HG03565 (cell line): Measurements from ENCODE around the gene TNFRSF1B.

Experiments used
- ATAC-seq: cut with Tn5 transposase; IDR thresholded peaks from one replicate; pipeline ENCODE4 v1.9.1; 2021; ENCODE audit warnings: mild to moderate bottlenecking, moderate library complexity; ENCODE audit not compliant: unreplicated experiment

Gene TNFRSF1B

DNA sequence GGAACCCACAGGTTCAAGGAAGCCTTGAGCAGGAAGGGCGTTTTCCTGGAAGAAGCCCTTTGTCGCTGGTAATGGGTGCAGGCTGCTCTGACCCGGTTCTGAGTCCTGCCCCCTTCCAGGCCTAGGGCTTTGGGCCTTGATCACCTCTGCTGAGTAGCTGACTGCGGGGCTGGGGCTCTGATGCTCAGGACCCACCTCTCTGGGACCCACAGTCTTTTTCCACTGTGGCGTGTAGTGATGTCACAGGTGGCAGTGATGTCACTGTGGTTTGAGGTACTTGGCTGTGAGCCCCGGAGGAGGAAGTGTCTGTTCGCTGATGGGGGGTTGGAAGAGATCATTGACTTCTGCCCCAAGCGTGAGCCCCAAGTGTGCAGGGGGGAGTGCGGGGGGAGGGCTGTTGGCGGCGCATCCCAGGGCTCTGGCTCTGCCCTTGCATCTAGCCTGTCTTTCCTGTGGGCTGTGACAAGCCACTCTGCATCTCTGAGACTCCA is 6.9 kb downstream of the TNFRSF1B start:
- ATAC-seq, result no peak

DNA sequence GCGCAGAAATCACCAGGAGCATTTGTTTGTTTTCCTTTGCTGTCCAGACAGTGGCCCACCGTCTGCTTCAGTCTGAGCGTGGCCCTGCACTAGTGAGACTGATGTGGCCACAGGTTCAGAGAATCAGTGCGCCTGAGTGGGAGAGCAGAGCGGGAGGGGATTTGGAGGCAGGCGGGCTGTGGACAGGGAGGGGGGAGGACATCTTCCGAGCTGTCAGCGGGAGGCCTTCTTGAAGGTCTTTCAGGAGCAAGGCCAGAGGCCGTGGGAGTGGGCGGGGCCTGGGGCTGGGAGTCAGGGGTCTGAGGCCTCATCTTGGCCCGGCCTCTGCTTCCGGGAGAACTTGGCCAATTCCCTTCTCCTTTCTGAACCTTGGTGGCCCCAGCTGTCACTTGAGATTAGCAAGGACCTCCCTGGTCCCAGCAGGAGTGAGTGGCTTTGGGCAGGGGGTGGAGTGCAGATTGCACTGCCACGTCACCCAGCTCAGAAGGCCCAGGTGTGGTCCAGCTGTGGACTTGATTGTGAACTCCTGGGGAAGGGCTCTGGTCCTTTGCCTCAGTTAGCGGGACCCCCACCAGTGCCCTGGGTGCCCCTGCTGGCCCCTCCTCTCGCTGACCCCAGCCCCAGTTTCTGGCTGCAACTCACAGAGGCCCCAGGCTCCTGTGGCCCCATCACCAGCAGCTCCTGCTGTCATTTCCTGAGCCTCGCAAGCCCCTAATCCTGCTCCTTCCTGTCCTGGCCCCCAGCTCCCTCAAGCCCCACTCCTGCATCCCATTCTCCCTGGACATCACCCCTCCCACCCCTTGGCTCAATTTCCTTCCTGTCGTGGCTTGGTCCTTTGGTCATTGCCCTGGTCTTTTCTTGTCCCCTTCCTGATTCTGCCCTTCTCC is 8.4 kb downstream of the TNFRSF1B start:
- no peak for ATAC-seq

DNA sequence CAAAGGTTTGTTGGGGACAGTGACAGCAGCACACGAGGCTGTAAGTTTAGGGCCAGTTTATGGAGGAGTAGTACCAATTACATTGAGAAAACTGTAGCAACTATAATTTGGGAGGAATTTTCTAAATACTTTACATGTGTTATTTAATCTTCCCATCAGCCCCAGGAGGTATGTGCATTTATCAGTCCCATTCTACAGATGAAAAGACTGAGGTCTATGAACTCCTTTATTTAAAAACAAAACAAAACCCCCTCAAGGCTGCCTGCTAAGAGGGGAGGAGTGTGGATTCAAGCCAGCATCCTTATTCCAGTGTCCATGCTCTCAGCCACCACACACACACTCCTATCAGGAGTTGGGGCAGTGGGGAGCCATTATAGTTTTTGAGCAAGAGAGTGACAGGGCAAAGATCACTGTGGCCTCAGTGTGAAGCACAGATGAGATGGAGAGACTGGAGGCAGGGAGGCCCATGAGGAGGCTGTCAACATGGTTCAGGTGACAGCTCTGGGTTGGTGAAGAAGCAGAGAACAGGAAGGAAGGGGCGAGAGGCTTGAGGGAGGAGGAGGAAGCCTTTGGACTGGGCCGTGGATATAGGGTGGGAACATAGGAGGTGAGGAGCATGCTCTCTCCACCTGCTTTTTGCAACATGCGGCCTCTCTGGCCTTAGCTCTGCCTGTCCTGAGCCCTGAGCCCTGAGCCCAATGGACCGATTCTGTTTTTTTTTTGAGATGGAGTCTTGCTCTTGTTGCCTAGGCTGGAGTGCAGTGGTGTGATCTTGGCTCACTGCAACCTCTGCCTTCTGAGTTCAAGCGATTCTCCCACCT is 9.7 kb downstream of the TNFRSF1B start:
- ATAC-seq, result no peak

GRCh38 chr1:12177156-12177998 is 10.6 kb downstream of the TNFRSF1B start:
- no peak for ATAC-seq

DNA sequence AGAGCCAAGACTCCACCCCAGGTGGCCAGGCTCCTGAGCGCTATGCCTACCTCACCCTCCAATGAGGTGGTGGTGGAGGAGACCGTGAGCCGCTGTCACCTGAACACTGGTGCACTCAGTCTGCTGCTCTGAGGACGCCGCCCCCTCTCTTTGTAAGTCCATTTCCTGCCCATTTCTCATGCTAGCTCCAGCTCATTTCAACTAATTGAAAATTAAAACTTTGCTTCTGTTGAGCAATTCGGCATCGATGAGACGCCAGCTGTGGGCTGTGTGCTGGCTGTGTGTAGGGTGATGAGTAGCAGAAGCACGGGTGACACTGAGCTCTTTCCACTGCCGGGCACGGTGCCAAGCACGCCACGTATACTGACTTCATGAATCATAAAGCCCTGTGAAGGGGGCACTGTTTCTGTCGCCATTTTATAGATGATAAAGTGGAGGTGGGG is 11.2 kb downstream of the TNFRSF1B start:
- no peak for ATAC-seq

GRCh38 chr1:12178511-12178910 is 11.7 kb downstream of the TNFRSF1B start:
- ATAC-seq, result no peak

- ATAC-seq, result no peak
Observed at GRCh38 chr1:12179111-12179519, 12.3 kb downstream of the TNFRSF1B start.

DNA sequence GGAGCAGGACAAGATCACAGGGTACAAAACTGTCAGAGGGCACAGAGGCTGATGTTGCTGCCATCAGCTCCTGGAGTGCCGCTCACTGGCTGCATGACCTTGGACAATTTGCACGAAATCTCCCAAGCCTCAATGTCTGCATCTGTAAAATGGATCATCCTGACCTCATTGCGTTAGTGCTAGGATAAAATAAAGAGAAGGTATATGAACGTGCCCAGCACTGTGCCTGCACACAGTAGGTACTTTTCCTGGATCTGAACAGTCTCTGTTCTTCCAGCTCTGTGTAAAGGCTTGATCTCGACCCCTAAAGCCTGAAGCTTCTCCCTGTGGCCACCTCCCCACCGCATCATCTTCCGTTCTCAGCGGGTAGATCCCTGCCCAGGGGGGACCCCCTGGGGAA is 12.9 kb downstream of the TNFRSF1B start:
- no peak for ATAC-seq

DNA sequence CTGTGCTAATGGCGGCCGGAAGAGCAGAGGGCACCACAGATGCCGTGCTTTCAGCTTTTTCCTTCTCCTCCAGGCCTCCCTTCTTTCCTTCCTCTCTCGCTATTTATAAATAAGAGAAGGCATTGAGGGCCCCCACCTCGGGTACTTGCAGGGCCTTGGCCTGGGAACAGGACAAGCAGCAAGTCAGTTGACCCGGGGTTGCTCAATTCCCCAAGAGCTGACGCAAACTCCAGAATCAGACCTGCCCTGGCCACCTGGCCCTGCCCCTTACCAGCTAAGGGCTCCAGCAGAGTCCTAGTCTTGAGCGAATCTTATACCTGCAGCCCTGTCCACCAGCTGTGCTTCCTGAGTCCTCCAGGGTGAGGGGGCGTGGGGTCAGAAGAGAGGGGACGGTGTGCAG is 13.5 kb downstream of the TNFRSF1B start:
- no peak for ATAC-seq

DNA sequence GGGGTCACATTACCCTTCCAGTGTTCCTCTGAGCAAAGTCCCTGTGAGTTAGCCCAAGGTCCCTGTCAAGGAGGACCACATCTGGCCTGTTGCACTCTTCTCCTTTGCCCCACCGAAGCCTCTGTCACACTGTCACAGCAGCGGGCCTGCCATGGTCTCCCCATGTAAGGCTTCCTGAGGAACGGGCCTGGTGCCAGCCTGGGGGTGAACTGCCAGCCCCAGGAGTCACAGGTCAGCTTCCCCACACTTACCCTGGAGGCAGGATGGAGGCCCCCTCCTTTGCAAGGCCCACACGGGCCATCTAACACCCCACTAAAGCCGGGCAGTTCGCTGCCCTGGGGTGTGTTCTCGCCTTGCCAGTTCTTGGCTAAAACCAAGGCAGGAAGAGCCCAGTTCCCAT is 14.1 kb downstream of the TNFRSF1B start:
- no peak for ATAC-seq

DNA sequence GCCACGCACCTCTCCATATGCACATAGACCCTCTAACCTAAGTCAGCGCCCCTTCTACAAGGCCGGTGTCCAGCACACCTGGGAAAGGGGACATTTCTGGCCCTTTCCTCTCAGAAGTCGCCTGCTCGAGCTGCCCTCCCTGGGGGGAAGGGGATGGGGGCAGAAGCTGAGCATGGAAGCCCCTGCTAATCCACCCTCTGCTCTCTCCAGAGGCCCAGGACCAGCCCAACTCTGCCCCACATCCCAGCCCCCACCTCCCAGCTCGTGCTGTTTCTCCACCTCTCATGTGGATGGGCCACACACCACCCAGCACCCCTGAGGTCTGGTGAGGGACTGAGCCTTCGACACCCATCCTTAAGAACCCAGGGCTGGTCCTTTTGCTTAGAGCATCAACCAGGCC is 14.8 kb downstream of the TNFRSF1B start:
- no peak for ATAC-seq

DNA sequence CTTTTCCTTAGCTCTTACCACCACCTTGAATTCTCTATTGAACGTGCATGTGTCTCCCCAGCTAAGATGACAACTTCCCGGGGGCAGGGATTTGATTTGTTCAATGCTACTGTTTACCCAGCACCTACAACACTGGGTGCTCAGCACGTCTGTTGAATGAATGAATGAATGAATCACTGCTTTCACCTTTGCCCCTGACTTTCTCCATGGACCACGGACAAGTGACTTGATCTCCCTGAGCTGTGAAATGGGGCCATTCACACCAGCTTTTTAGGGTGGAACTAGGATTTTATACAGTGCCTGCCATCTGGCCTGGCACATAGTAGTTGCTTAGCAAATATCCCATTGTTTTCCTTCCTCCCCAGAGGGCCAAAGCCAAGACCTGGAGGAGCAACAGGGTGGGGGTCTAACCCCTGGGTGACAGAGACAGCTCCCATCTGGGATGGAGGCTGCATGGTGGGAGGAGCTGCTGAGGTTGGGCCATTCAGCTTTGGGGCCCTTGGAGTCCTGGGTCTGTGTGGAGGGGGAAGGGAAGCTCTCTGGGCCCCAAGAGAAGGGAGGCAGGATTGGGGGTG is 15.7 kb downstream of the TNFRSF1B start:
- ATAC-seq, result no peak

DNA sequence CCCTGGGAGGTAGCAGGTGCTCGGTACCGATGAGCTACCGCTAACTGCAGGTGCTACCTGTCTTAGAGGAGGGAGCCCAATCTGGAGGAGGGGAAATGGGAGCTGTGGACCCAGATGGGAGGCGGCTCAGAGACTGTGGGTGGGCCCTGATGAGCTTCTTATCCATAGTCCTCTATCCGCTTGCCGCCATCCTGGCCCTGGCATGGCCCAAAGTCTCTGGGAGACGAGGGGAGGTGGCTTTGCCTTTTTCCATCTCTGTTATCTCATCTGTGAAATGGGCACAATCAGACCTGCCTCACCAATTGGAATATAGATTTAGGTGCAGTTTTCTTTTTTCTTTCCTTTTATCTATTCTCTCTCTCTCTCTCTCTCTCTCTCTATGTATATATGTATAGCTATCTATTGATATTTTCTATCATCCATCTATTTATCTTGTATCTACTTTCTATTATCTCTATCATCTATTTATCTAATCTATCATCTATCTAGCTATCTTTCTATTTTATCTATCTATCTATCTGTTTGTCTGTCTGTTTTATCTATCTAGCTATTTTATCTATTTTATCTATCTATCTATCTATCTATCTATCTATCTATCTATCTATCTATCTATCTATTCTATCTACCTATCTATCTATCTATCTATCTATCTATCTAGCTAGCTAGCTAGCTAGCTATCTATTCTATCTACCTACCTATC is 16.5 kb downstream of the TNFRSF1B start:
- ATAC-seq, result no peak

- ATAC-seq, result no peak
Observed at GRCh38 chr1:12184008-12184681, 17.4 kb downstream of the TNFRSF1B start.

DNA sequence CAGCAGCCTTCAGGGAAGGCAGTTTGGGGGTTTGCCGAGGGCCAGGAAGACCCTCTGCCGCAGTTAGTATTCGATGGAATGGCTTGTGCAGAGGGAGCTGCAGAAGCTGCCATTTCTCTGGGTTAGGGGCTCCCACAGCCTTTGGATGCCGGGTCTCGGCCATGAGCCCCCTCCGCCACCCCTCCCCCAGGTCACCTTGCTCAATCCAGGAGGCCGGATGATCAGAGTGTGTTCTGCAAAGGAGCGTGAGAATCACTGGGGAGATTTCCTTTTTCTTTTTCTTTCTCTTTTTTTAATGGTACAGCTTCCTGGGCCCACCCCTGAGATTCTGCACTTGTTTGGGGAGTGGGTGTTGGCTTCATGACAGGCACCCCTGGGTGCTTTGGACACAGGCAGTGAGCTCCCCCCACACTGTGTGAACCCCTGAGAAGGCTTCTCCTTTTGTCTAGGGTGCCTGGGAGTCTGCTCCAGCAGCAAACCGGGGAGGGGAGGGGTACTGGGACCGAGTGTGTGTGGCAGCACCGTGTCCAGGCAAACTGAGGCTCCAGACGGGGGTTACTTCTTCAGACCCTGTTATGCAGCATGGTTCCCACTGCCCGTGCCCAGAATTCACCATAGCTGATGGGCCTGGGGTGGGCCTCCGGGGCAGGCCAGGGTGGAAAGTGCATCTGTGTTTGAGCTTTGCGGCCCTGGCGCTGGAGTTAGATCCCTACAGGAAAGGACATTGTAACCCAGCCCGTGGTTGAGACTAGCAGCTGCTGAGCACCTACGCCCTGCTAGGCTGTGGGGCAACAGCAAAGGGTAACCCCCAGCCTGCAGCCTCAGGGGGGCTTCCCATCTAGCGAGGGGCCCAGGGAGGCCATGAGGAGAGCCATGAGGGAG is 18.5 kb downstream of the TNFRSF1B start:
- ATAC-seq, result no peak

DNA sequence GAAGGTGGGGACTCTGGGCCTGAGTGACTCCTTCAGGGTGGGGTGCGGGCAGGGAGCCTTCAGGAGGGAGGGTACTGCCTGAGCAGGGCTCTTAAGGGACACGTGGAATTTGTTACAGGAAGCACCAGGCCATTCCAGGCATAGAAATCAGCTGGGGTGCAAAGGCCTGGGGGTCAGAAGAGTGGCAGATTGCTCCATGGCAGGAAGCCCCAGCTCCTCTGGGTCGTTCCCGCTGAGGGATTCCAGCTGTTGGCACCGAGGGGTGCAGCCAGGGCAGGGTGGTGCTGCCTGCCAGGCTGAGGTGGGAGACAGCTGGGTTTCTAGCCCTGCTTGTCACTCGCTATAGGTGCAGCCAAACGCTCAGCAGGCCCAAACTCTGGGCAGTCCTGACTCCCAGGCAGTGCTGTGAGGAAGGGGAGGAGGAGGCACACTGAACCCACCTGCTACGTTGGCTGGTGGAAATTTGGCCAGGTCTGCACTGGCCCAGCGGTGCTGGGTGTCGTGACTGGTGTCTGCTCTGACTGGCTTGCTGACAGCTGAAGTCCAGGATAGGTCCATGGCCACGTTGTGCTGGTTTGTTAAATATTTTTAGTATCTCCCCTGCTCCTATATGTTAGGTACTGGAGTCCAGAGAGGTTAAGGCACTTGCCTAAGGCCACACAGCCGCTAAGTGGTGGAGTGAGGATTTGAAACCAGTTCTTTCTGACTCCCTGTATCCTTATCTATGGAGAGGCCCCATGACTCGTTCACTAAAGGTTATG is 19.3 kb downstream of the TNFRSF1B start:
- ATAC-seq, result no peak

DNA sequence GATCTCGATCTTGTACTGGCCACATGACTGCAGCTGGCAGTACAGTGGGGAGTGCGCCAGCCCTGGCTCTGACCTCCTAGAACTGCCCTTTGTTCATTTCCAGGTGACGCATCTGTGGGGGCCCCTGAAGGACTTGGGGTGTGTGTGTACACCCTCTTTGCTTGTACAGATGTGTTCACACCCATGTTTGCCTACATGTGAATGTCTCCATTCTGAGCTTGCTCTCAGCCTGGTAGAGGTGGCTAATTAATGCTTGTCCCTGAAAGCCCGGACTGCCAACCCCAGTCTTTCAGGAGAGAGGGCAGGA is 19.8 kb downstream of the TNFRSF1B start:
- no peak for ATAC-seq

DNA sequence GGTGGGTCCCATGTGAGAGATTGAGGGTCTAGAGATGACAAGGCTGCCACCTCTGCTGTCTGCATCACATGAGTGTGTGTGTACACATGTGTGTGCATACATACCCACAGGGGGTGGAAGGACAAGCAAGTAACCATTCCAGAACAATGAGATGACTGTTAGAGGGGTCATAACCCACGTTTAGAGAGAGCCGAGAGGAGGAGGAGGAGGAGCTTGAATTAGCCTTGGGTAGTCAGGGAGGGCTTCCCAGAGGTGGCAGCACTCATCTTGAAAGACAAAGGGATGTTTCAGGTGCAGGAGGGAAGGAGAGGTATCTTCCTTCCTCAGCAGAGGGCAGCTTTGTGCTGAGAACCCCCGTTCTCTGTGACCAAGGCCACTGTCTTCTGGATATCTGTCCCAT is 21.3 kb downstream of the TNFRSF1B start:
- no peak for ATAC-seq
